SK-N-SH (cell line): ENCODE results near the gene ADAMTS10. TPM values are rescaled to one million over a fixed set of nuclear protein-coding genes. Genes with fewer than 3 reads are reported as not detected.

Experiments used
- CTCF ChIA-PET: fragments of 300-600, 350-600 bp; formaldehyde crosslinking; extraction: SDS; loops from one replicate; lab custom pipeline; 2021; lab: Yijun Ruan, JAX
- POLR2A ChIA-PET: fragments of 350-600 bp; sonication (Branson Sonifier 250); formaldehyde crosslinking; extraction: SDS; loops from one replicate; lab custom pipeline; 2020; ENCODE audit warnings: antibody characterized with exemption, inconsistent platforms; lab: Yijun Ruan, JAX
- DNase-seq: peaks from one replicate; pipeline ENCODE4 v3.0.0; 2012
- H2AFZ ChIP-seq: fragments of 200-600 bp; sonication (generic); 2 replicates; pipeline ENCODE4 v1.8.1; 2016; ENCODE audit warnings: antibody characterized with exemption, mild to moderate bottlenecking, low read depth
- H3F3A ChIP-seq: fragments of 200-600 bp; sonication (generic); replicated peaks from 2 replicates; pipeline ENCODE3; 2016; ENCODE audit warnings: antibody characterized with exemption, mild to moderate bottlenecking; ENCODE audit not compliant: insufficient read depth
- H3K27ac ChIP-seq, 2 experiments: fragments of 200-500 bp in 1 of 2; fragments of 200-600 bp in 1 of 2; sonication (Bioruptor generic) in 1 of 2; sonication (generic), shearing (Covaris generic) in 1 of 2; 2 replicates each; pipeline versions ENCODE4 v1.5.1 to v1.6.1; 2014 to 2016; ENCODE audit warnings: low read depth in 2 of 2, inconsistent platforms in 1 of 2, low read length in 1 of 2, mild to moderate bottlenecking in 1 of 2, mixed read lengths in 1 of 2
- H3K27me3 ChIP-seq: fragments of 200-600 bp; sonication (generic), shearing (Covaris generic); 2 replicates; pipeline ENCODE4 v1.6.1; 2016; ENCODE audit warnings: mixed run types; ENCODE audit not compliant: insufficient read depth
- H3K36me3 ChIP-seq, 2 experiments: fragments of 200-500 bp in 1 of 2; fragments of 200-600 bp in 1 of 2; sonication (Bioruptor generic) in 1 of 2; sonication (generic) in 1 of 2; replicated peaks in 1 of 2; 2 replicates each; pipeline versions ENCODE3 to v1.5.1; 2014 to 2016; ENCODE audit warnings: low read length in 1 of 2, mild to moderate bottlenecking in 1 of 2; ENCODE audit not compliant: insufficient read depth in 2 of 2, control insufficient read depth in 1 of 2
- H3K4me1 ChIP-seq, 2 experiments: fragments of 200-500 bp in 1 of 2; fragments of 200-600 bp in 1 of 2; sonication (Bioruptor generic) in 1 of 2; sonication (generic), shearing (Covaris generic) in 1 of 2; 2 replicates each; pipeline versions ENCODE4 v1.5.1 to v1.6.1; 2014 to 2016; ENCODE audit warnings: low read depth in 1 of 2, low read length in 1 of 2, mixed run types in 1 of 2; ENCODE audit not compliant: insufficient read depth in 2 of 2, control insufficient read depth in 1 of 2
- H3K4me2 ChIP-seq: fragments of 200-600 bp; sonication (generic), shearing (Covaris generic); 2 replicates; pipeline ENCODE4 v1.6.1; 2017; ENCODE audit warnings: mixed run types
- H3K4me3 ChIP-seq, 2 experiments: fragments of 200-500 bp in 1 of 2; fragments of 200-600 bp in 1 of 2; sonication (Bioruptor generic) in 1 of 2; sonication (generic), shearing (Covaris generic) in 1 of 2; 2 replicates each; pipeline versions ENCODE4 v1.5.1 to v1.8.1; 2014 to 2016; ENCODE audit warnings: low read depth in 2 of 2, inconsistent platforms in 1 of 2, low read length in 1 of 2, mild to moderate bottlenecking in 1 of 2, mixed read lengths in 1 of 2, moderate library complexity in 1 of 2
- H3K79me2 ChIP-seq: fragments of 200-600 bp; sonication (generic); 2 replicates; pipeline ENCODE4 v1.8.1; 2017; ENCODE audit warnings: mild to moderate bottlenecking; ENCODE audit not compliant: insufficient read depth
- H3K9ac ChIP-seq: fragments of 200-600 bp; sonication (generic); 2 replicates; pipeline ENCODE4 v1.6.1; 2017; ENCODE audit warnings: mixed run types
- H3K9me2 ChIP-seq: fragments of 200-600 bp; sonication (generic); 2 replicates; pipeline ENCODE4 v1.6.1; 2017; ENCODE audit warnings: mixed run types
- H3K9me3 ChIP-seq: fragments of 200-600 bp; sonication (generic); 2 replicates; pipeline ENCODE4 v1.6.1; 2017; ENCODE audit warnings: mixed run types, mild to moderate bottlenecking, moderate library complexity
- H4K20me1 ChIP-seq: fragments of 200-600 bp; sonication (generic); 2 replicates; pipeline ENCODE4 v1.6.1; 2017; ENCODE audit warnings: mild to moderate bottlenecking, mixed run types; ENCODE audit not compliant: insufficient read depth
- CHD2 ChIP-seq: fragments of 150-350 bp; IDR thresholded peaks from 2 replicates; pipeline ENCODE4 v1.6.1; 2018; ENCODE audit warnings: low read length; ENCODE audit not compliant: partially characterized antibody
- EZH2phosphoT487 ChIP-seq: fragments of 200-600 bp; sonication (generic); IDR thresholded peaks from 2 replicates; pipeline ENCODE4 v1.6.1; 2017; ENCODE audit warnings: low read depth, mixed run types, mild to moderate bottlenecking, antibody characterized with exemption, moderate library complexity, borderline replicate concordance
- FOXM1 ChIP-seq: IDR thresholded peaks from 2 replicates; pipeline ENCODE4 v1.4.0; 2012; ENCODE audit warnings: low read depth, mild to moderate bottlenecking
- GATA2 ChIP-seq: sonication (generic); formaldehyde crosslinking; IDR thresholded peaks from 2 replicates; pipeline ENCODE4 v1.5.0; 2020; ENCODE audit warnings: mild to moderate bottlenecking, missing genetic modification reagents
- RFX5 ChIP-seq: IDR thresholded peaks from 2 replicates; pipeline ENCODE4 v1.6.1; 2012; ENCODE audit warnings: mild to moderate bottlenecking, improper control_type of control experiment, low read length
- SIN3A ChIP-seq: IDR thresholded peaks from 2 replicates; pipeline ENCODE4 v1.6.1; 2012; ENCODE audit warnings: low read depth, mild to moderate bottlenecking, low read length, moderate library complexity, borderline replicate concordance
- YY1 ChIP-seq: IDR thresholded peaks from 2 replicates; pipeline ENCODE4 v1.4.0; 2012; ENCODE audit warnings: low read depth, mild to moderate bottlenecking
- WGBS: methylation state at CpG from one replicate; pipeline ENCODE4 v1.1.6; 2017; ENCODE audit warnings: low lambda C conversion rate; 5-methylcytosine and 5-hydroxymethylcytosine counted together
- polyA plus RNA-seq, 3 experiments: library from polyadenylated mRNA; depleted of rRNA; stranded (reverse); fragments of >200 nt; gene quantifications; 2 replicates each; pipeline ENCODE4 v1.2.3, GENCODE V29; 2012
- TF ChIP-seq, protein P1 (sequence below): IDR thresholded peaks from 2 replicates; pipeline ENCODE4 v1.4.0; 2012; ENCODE audit warnings: low read depth, borderline replicate concordance
- TF ChIP-seq, protein P2 (sequence below): fragments of 150-350 bp; IDR thresholded peaks from 2 replicates; pipeline ENCODE4 v1.6.1; 2017; ENCODE audit warnings: antibody characterized with exemption, low read length, low read depth, borderline replicate concordance
- TF ChIP-seq, protein P3 (sequence below): fragments of 200-600 bp; sonication (generic); IDR thresholded peaks from 2 replicates; pipeline ENCODE4 v1.6.1; 2017; ENCODE audit warnings: antibody characterized with exemption, mild to moderate bottlenecking, moderate library complexity
- TF ChIP-seq, protein P4 (sequence below): IDR thresholded peaks from 2 replicates; pipeline ENCODE4; 2012

Gene ADAMTS10
- polyA plus RNA-seq, 1 of the 3 experiments (the other 2 are of a cell fraction) = 3.6 TPM

DNA sequence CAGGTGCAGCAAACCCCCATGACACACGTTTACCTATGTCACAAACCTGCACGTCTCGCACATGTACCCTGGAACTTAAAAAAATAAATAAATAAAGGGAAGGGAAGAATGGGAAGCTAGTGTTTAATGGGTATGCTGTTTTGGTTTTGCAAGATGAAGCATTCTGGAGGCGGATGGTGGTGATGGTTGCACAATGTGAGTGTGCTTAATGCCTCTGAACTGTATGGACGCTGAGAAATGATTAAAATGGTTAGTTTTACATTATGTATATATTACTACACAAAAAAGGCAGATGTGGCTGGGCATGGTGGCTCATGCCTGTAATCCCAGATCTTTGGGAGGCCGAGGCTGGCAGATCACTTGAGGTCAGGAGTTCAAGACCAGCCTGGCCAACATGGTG, 37.7 kb upstream of the ADAMTS10 start:
- POLR2A ChIA-PET = no interaction called here
- CTCF ChIA-PET = no interaction called here

More for the DNA sequence above, 37.7 kb upstream of the ADAMTS10 start:
- Histone ChIP-seq H3K4me3 (no peak overlapping the region), H4K20me1 (no peaks in the 10 kb centered on the region), H3K27me3 (peaks cover 86% of the 10 kb centered on the region; the same call in 1 of the 2 replicates), H3K9ac (no peak overlapping the region), H2AFZ (no peak overlapping the region), H3K36me3 (no peaks in the 10 kb centered on the region), H3F3A (no peaks in the 10 kb centered on the region), H3K4me2 (no peak overlapping the region), H3K4me1 (no peaks in the 10 kb centered on the region), H3K9me2 (no peaks in the 10 kb centered on the region), H3K9me3 (no peaks in the 10 kb centered on the region), H3K27ac (no peak overlapping the region), H3K79me2 (no peaks in the 10 kb centered on the region)
- no peak for TF ChIP-seq YY1
- TF ChIP-seq, protein P1, sequence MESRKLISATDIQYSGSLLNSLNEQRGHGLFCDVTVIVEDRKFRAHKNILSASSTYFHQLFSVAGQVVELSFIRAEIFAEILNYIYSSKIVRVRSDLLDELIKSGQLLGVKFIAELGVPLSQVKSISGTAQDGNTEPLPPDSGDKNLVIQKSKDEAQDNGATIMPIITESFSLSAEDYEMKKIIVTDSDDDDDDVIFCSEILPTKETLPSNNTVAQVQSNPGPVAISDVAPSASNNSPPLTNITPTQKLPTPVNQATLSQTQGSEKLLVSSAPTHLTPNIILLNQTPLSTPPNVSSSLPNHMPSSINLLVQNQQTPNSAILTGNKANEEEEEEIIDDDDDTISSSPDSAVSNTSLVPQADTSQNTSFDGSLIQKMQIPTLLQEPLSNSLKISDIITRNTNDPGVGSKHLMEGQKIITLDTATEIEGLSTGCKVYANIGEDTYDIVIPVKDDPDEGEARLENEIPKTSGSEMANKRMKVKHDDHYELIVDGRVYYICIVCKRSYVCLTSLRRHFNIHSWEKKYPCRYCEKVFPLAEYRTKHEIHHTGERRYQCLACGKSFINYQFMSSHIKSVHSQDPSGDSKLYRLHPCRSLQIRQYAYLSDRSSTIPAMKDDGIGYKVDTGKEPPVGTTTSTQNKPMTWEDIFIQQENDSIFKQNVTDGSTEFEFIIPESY = no peak
- TF ChIP-seq, protein P2, sequence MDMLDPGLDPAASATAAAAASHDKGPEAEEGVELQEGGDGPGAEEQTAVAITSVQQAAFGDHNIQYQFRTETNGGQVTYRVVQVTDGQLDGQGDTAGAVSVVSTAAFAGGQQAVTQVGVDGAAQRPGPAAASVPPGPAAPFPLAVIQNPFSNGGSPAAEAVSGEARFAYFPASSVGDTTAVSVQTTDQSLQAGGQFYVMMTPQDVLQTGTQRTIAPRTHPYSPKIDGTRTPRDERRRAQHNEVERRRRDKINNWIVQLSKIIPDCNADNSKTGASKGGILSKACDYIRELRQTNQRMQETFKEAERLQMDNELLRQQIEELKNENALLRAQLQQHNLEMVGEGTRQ = no peak
- TF ChIP-seq, protein P3, sequence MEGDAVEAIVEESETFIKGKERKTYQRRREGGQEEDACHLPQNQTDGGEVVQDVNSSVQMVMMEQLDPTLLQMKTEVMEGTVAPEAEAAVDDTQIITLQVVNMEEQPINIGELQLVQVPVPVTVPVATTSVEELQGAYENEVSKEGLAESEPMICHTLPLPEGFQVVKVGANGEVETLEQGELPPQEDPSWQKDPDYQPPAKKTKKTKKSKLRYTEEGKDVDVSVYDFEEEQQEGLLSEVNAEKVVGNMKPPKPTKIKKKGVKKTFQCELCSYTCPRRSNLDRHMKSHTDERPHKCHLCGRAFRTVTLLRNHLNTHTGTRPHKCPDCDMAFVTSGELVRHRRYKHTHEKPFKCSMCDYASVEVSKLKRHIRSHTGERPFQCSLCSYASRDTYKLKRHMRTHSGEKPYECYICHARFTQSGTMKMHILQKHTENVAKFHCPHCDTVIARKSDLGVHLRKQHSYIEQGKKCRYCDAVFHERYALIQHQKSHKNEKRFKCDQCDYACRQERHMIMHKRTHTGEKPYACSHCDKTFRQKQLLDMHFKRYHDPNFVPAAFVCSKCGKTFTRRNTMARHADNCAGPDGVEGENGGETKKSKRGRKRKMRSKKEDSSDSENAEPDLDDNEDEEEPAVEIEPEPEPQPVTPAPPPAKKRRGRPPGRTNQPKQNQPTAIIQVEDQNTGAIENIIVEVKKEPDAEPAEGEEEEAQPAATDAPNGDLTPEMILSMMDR = no peak
- no peak for TF ChIP-seq GATA2
- no peak for TF ChIP-seq FOXM1
- TF ChIP-seq, protein P4, sequence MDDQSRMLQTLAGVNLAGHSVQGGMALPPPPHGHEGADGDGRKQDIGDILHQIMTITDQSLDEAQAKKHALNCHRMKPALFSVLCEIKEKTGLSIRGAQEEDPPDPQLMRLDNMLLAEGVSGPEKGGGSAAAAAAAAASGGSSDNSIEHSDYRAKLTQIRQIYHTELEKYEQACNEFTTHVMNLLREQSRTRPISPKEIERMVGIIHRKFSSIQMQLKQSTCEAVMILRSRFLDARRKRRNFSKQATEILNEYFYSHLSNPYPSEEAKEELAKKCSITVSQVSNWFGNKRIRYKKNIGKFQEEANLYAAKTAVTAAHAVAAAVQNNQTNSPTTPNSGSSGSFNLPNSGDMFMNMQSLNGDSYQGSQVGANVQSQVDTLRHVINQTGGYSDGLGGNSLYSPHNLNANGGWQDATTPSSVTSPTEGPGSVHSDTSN = no peak
- TF ChIP-seq RFX5 = no peak
- no peak for TF ChIP-seq EZH2phosphoT487
- no peak for TF ChIP-seq SIN3A
- TF ChIP-seq CHD2 = no peak
- 17% methylated on average over 6 of the region's 6 CpGs for whole genome bisulfite sequencing
- no peak for DNase-seq
